Activated B cell treated with CpG ODN at 0.5 μM for 24 hours (primary cell): Measurements from ENCODE around the gene PFDN1. TPM values are rescaled to one million over a fixed set of nuclear protein-coding genes. Genes with fewer than 3 reads are reported as not detected.

ENCODE experiments used
- ATAC-seq: fragments of 200-7000 bp; cut with Tn5 transposase; one replicate; pipeline ENCODE4 v1.10.0; 2021; ENCODE audit warnings: low read depth, mild to moderate bottlenecking, moderate library complexity
- CTCF ChIA-PET: fragments of 350-600 bp; sonication (Branson Sonifier 250); formaldehyde crosslinking; loops from one replicate; lab custom pipeline; 2021; ENCODE audit warnings: antibody characterized with exemption; lab: Charles Lee
- POLR2A ChIA-PET: fragments of 350-600 bp; sonication (Branson Sonifier 250); formaldehyde crosslinking; loops from one replicate; lab custom pipeline; 2021; ENCODE audit warnings: antibody characterized with exemption; lab: Charles Lee
- DNase-seq: peaks from one replicate; pipeline ENCODE4 v3.0.0; 2022
- H3K27ac Mint-ChIP-seq: one replicate; pipeline ENCODE4 v1.8.0; 2020; ENCODE audit warnings: mixed read lengths
- H3K27me3 Mint-ChIP-seq: one replicate; pipeline ENCODE4 v1.8.0; 2021; ENCODE audit warnings: mixed read lengths
- H3K36me3 Mint-ChIP-seq: one replicate; pipeline ENCODE4 v1.8.0; 2021; ENCODE audit warnings: low read depth, mixed read lengths
- H3K4me1 Mint-ChIP-seq: one replicate; pipeline ENCODE4 v1.8.0; 2021; ENCODE audit warnings: mixed read lengths
- H3K4me3 Mint-ChIP-seq: one replicate; pipeline ENCODE4 v1.8.0; 2020; ENCODE audit warnings: mild to moderate bottlenecking, mixed read lengths
- H3K9me3 Mint-ChIP-seq: one replicate; pipeline ENCODE4 v1.8.0; 2020; ENCODE audit warnings: mixed read lengths
- CTCF ChIP-seq: fragments of 200-600 bp; IDR thresholded peaks from one replicate; pipeline ENCODE4 v1.8.0; 2022; ENCODE audit warnings: antibody characterized with exemption, mild to moderate bottlenecking
- intact Hi-C: fragments of 100-400 bp; cut with micrococcal nuclease; formaldehyde crosslinking; loops from one replicate; pipeline ENCODE4 v1.15.1; 2024
- total RNA-seq: library from RNA; stranded (reverse); gene quantifications from 2 replicates; pipeline ENCODE4 v1.2.3, GENCODE V29; 2022

PFDN1 gene
- total RNA-seq, 1 donor from 2014 or later = 38.2 TPM

- H3K27me3 Mint-ChIP-seq = no peaks in the 10 kb centered on the region
- ATAC-seq = no peak
- no peak overlapping the region for H3K4me3 Mint-ChIP-seq
- H3K27ac Mint-ChIP-seq = no peak overlapping the region
- CTCF ChIA-PET = interaction anchor here (9.4 kb wide), 1 partner anchor 108 kb away, joined by 347 read pairs; the partner anchor contains the start of gene HBEGF
- POLR2A ChIA-PET = no interaction called here
- DNase-seq = no peak
- no peak for TF ChIP-seq CTCF
- no peaks in the 10 kb centered on the region for H3K9me3 Mint-ChIP-seq
- H3K4me1 Mint-ChIP-seq = peaks cover 14% of the 10 kb centered on the region
- intact Hi-C loops = loop anchor here (1.0 kb wide), 1 partner anchor 110 kb away; no protein-coding TSS in a partner anchor
- peaks cover 16% of the 10 kb centered on the region for H3K36me3 Mint-ChIP-seq
These were observed 61.8 kb downstream of the PFDN1 start for GRCh38 chr5:140240987-140241706.

- H3K27ac Mint-ChIP-seq = no peak overlapping the region
- intact Hi-C loops = loop anchor here (1.0 kb wide), 1 partner anchor 111 kb away; no protein-coding TSS in a partner anchor
- peak; percentile 70 for ATAC-seq
These were observed 62.8 kb downstream of the PFDN1 start for GRCh38 chr5:140239939-140240700.

GRCh38 chr5:140239461-140239860, 63.4 kb downstream of the PFDN1 start:
- H3K27me3 Mint-ChIP-seq = no peaks in the 10 kb centered on the region
- TF ChIP-seq CTCF = no peak
- peaks cover 2% of the 10 kb centered on the region for H3K36me3 Mint-ChIP-seq
- POLR2A ChIA-PET = interaction anchor here (1.2 kb wide), 1 partner anchor 64 kb away, joined by 4 read pairs; the partner anchor contains the start of gene CYSTM1
- intact Hi-C loops = no loop called here
- no peak overlapping the region for H3K4me3 Mint-ChIP-seq
- peaks cover 2% of the 10 kb centered on the region for H3K4me1 Mint-ChIP-seq
- no peak overlapping the region for H3K27ac Mint-ChIP-seq
- no peaks in the 10 kb centered on the region for H3K9me3 Mint-ChIP-seq
- DNase-seq (no peak), ATAC-seq (no peak)
- CTCF ChIA-PET = interaction anchor here (0.7 to 9.4 kb wide), 15 partner anchors 9 to 495 kb away, joined by 3 to 347 read pairs (median 3); partner anchors contain the start of genes CYSTM1, HBEGF, SLC4A9 and ZMAT2

More at GRCh38 chr5:140239939-140240700, 62.8 kb downstream of the PFDN1 start:
- Mint-ChIP-seq H3K9me3 (no peaks in the 10 kb centered on the region), H3K27me3 (no peaks in the 10 kb centered on the region), H3K4me3 (no peak overlapping the region), H3K36me3 (peaks cover 7% of the 10 kb centered on the region), H3K4me1 (peaks cover 7% of the 10 kb centered on the region)
- TF ChIP-seq CTCF = no peak
- ChIA-PET CTCF (interaction anchor here (0.7 to 9.4 kb wide), 15 partner anchors 8 to 494 kb away, joined by 3 to 347 read pairs (median 3); partner anchors contain the start of genes CYSTM1, HBEGF, SLC4A9 and ZMAT2), POLR2A (interaction anchor here (1.2 kb wide), 1 partner anchor 65 kb away, joined by 4 read pairs; the partner anchor contains the start of gene CYSTM1)
- DNase-seq = peak; percentile 37

GRCh38 chr5:140238756-140239155, 64.1 kb downstream of the PFDN1 start:
- Mint-ChIP-seq H3K4me3 (no peak overlapping the region), H3K27ac (no peak overlapping the region), H3K4me1 (no peaks in the 10 kb centered on the region), H3K9me3 (no peaks in the 10 kb centered on the region), H3K27me3 (no peaks in the 10 kb centered on the region), H3K36me3 (no peaks in the 10 kb centered on the region)
- ATAC-seq (no peak), DNase-seq (no peak)
- ChIA-PET POLR2A (interaction anchor here (1.2 kb wide), 1 partner anchor 64 kb away, joined by 4 read pairs; the partner anchor contains the start of gene CYSTM1), CTCF (interaction anchor here (1.3 to 9.4 kb wide), 4 partner anchors 9 to 125 kb away, joined by 3 to 347 read pairs (median 4); partner anchors contain the start of gene HBEGF)
- no peak for TF ChIP-seq CTCF
- intact Hi-C loops = no loop called here
